ENCODE measurements around the gene CMKLR1. TPM values are rescaled to one million over a fixed set of nuclear protein-coding genes. Genes with fewer than 3 reads are reported as not detected.

CMKLR1 gene
- total RNA-seq, 3 donors from 2014 or later (not counting 1 experiment from before 2014, with no cell fraction given): 40.7 to 99.1 (median 63.2) TPM

DNA sequence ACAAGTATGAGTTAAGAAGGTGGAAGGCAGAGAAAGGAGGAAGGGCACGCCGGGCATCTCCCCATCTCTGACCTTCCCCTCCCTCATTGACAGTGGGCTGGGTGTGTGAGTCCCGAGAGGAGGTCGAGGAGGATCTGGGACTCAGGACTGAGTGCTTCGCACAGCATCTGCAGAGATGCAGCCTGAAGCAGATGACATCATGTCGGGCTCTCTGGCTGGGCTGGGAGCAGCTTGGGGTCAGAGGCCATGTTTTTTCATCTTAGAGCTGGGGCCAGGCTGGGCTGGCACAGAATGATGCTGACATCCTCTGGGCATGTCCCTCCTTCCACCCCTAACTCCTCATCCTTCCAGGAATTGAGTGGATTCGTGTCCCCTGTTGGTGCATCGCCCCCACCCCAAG, 43.5 kb downstream of the CMKLR1 start:
- no peaks in the 10 kb centered on the region for H3K27me3 ChIP-seq (ENCODE audit: control insufficient read depth, insufficient read depth, low read length)
- Mint-ChIP-seq H3K36me3 (peaks cover 31% of the 10 kb centered on the region), H3K9me3 (no peaks in the 10 kb centered on the region), H3K27ac (peak overlapping the region; percentile 91 to 98), H3K27me3 (ENCODE audit: low read depth in 2 of 2) (no peaks in the 10 kb centered on the region), H3K4me3 (peak overlapping the region; percentile 73), H3K4me1 (peaks cover 98 to 100% of the 10 kb centered on the region in 2 donors)
- H3K36me3 ChIP-seq (ENCODE audit: control insufficient read depth, insufficient read depth, low read length): peaks cover 20% of the 10 kb centered on the region
- TF ChIP-seq, protein P1, sequence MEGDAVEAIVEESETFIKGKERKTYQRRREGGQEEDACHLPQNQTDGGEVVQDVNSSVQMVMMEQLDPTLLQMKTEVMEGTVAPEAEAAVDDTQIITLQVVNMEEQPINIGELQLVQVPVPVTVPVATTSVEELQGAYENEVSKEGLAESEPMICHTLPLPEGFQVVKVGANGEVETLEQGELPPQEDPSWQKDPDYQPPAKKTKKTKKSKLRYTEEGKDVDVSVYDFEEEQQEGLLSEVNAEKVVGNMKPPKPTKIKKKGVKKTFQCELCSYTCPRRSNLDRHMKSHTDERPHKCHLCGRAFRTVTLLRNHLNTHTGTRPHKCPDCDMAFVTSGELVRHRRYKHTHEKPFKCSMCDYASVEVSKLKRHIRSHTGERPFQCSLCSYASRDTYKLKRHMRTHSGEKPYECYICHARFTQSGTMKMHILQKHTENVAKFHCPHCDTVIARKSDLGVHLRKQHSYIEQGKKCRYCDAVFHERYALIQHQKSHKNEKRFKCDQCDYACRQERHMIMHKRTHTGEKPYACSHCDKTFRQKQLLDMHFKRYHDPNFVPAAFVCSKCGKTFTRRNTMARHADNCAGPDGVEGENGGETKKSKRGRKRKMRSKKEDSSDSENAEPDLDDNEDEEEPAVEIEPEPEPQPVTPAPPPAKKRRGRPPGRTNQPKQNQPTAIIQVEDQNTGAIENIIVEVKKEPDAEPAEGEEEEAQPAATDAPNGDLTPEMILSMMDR (IDR thresholded peaks at IDR 0.05): no peak
- peaks cover 71% of the 10 kb centered on the region for H3K4me1 ChIP-seq (ENCODE audit: control insufficient read depth, insufficient read depth, low read length)
- peaks cover 2% of the 10 kb centered on the region for H3K9me3 ChIP-seq (ENCODE audit: control insufficient read depth, insufficient read depth, low read length)
- intact Hi-C loops (cut with micrococcal nuclease): no loop called here
- DNase-seq (no peak), ATAC-seq (no peak)
- H3K27ac ChIP-seq (ENCODE audit: low read length): peak overlapping the region; percentile 69
- H3K4me3 ChIP-seq (ENCODE audit: low read length): no peak overlapping the region
- WGBS (ENCODE audit: insufficient coverage): 89% methylated on average over 8 of the region's 8 CpGs

DNA sequence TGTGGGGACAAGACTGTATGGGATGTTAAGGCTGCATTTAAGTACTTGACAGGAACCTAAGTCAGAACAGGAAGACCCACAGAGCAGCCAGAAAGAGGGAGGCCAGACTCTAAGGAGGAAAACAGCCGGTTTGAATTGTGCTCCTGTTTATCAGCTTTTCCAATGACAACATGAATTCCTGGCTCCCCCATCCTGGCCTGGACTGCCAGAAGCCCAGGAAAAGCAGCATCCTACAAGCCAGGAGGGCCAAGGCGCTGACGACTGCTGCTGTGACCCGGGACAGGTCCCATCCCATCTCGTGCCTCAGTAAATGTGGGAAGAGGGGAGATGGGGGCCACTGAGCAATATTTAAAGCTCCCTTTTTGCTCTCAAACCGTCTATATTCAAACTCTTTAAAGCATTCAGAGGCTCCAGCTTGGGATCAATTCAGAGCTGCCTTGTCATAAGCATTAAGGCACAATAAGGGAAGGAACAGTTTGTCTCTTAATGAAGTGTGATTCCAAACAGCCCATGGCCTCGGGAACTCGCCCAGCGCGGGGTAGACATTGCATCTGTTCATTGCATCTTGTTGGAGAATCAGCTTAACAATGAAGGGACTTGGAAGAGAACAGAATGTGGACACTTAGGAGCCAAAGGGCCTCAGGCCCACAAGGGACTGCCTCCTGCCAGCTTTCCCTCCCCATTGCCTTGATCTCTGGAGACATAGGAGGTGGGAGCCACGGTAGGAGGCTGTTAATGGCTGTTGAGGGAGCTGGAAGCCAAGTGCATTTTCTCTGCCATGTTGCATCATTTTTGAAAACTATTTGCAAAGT, 49.6 kb downstream of the CMKLR1 start:
- DNase-seq (no peak), ATAC-seq (no peak)
- WGBS (ENCODE audit: insufficient coverage): 78% methylated on average over 11 of the region's 11 CpGs
- TF ChIP-seq, protein P1 (IDR thresholded peaks at IDR 0.05): no peak
- Histone ChIP-seq H3K4me3 (ENCODE audit: low read length) (no peak overlapping the region), H3K27me3 (ENCODE audit: control insufficient read depth, insufficient read depth, low read length) (no peaks in the 10 kb centered on the region), H3K27ac (ENCODE audit: low read length) (no peak overlapping the region), H3K9me3 (ENCODE audit: control insufficient read depth, insufficient read depth, low read length) (peaks cover 2% of the 10 kb centered on the region), H3K36me3 (ENCODE audit: control insufficient read depth, insufficient read depth, low read length) (peaks cover 26% of the 10 kb centered on the region), H3K4me1 (ENCODE audit: control insufficient read depth, insufficient read depth, low read length) (peaks cover 17% of the 10 kb centered on the region)
- Mint-ChIP-seq H3K27me3 (ENCODE audit: low read depth in 2 of 2) (no peaks in the 10 kb centered on the region), H3K27ac (peak overlapping the region; percentile 79 to 98), H3K36me3 (peaks cover 24% of the 10 kb centered on the region), H3K4me3 (no peak overlapping the region), H3K9me3 (peaks cover 0 to 2% of the 10 kb centered on the region in 2 donors), H3K4me1 (peaks cover 68 to 84% of the 10 kb centered on the region in 2 donors)
- intact Hi-C loops (cut with micrococcal nuclease): loop anchor here (10.0 kb wide), 1 partner anchor 45 kb away; the partner anchor contains the start of gene CMKLR1

DNA sequence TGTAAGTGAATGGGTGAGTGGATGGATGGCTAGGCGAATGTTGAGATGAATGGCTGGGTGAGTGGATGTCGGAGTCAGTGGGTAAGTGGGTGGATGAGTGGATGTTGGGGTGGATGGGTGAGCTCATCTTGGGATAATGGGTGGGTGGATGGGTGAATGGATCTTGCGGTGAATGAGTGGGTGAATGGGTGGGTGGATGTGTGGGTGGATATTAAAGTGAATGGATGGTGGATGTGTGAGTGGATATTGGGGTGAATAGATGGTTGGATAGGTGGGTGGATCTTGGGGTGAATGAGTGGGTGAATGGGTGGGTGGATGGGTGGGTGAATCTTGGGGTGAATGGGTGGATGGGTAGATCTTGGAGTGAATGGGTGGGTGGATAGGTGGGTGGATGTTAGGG, 51.9 kb downstream of the CMKLR1 start:
- TF ChIP-seq, protein P1 (IDR thresholded peaks at IDR 0.05): no peak
- intact Hi-C loops (cut with micrococcal nuclease): loop anchor here (10.0 kb wide), 1 partner anchor 48 kb away; the partner anchor contains the start of gene CMKLR1
- H3K27me3 Mint-ChIP-seq (ENCODE audit: low read depth in 2 of 2): no peaks in the 10 kb centered on the region
- ATAC-seq (no peak), DNase-seq (no peak)
- H3K36me3 ChIP-seq (ENCODE audit: control insufficient read depth, insufficient read depth, low read length): peaks cover 21% of the 10 kb centered on the region
- H3K9me3 ChIP-seq (ENCODE audit: control insufficient read depth, insufficient read depth, low read length): peaks cover 2% of the 10 kb centered on the region
- H3K4me1 Mint-ChIP-seq: peaks cover 68 to 82% of the 10 kb centered on the region in 2 donors
- no peak overlapping the region for H3K4me3 Mint-ChIP-seq
- H3K4me3 ChIP-seq (ENCODE audit: low read length): no peak overlapping the region
- H3K9me3 Mint-ChIP-seq: peaks cover 0 to 2% of the 10 kb centered on the region in 2 donors
- H3K27ac Mint-ChIP-seq: peak overlapping the region; percentile 9 to 79
- H3K27ac ChIP-seq (ENCODE audit: low read length): no peak overlapping the region
- H3K36me3 Mint-ChIP-seq: peaks cover 13% of the 10 kb centered on the region
- whole genome bisulfite sequencing (ENCODE audit: insufficient coverage): 94% methylated on average over 3 of the region's 3 CpGs
- H3K4me1 ChIP-seq (ENCODE audit: control insufficient read depth, insufficient read depth, low read length): peaks cover 33% of the 10 kb centered on the region
- no peaks in the 10 kb centered on the region for H3K27me3 ChIP-seq (ENCODE audit: control insufficient read depth, insufficient read depth, low read length)
